EL (cell line): ENCODE measurements around the gene CNKSR1.
A peak's percentile ranks its signal among the peaks of the same experiment; 100 is the strongest.
"Not testable (repeated sequence)": the region's sequence is repeated elsewhere in the genome, so short reads cannot be mapped to it uniquely, and the experiment has no call there.

Source experiments
- DNase-seq: peaks from one replicate; pipeline ENCODE4 v3.0.0-alpha.2; 2016

CNKSR1 gene

GRCh38 chr1:26188477-26188876 is 11.2 kb downstream of the CNKSR1 start:
- DNase-seq, result no peak

GRCh38 chr1:26189331-26189730 is 12.0 kb downstream of the CNKSR1 start:
- no peak for DNase-seq

- no peak for DNase-seq
Observed at GRCh38 chr1:26189751-26190275, 12.5 kb downstream of the CNKSR1 start.

GRCh38 chr1:26190373-26190987 is 13.2 kb downstream of the CNKSR1 start, which contains the start of gene CATSPER4:
Gene CATSPER4, plus strand, starts transcription at chr1:26190602. Its CDS starts 26 bp downstream, at chr1:26190628.
- DNase-seq, result peak; percentile 49

GRCh38 chr1:26191739-26192138 is 14.4 kb downstream of the CNKSR1 start:
- no peak for DNase-seq

GRCh38 chr1:26195805-26196204 is 18.5 kb downstream of the CNKSR1 start:
- DNase-seq, result no peak

- DNase-seq, result no peak
Observed at GRCh38 chr1:26197301-26197700, 20.0 kb downstream of the CNKSR1 start.

GRCh38 chr1:26197813-26198212 is 20.5 kb downstream of the CNKSR1 start:
- DNase-seq, result no peak

GRCh38 chr1:26200413-26200812 is 23.1 kb downstream of the CNKSR1 start:
- DNase-seq, result no peak

GRCh38 chr1:26203642-26204318 is 26.5 kb downstream of the CNKSR1 start:
- no peak for DNase-seq

- DNase-seq, result no peak
Observed at GRCh38 chr1:26210147-26210870, 33.0 kb downstream of the CNKSR1 start.

- no peak for DNase-seq
Observed at GRCh38 chr1:26212726-26213125, 35.4 kb downstream of the CNKSR1 start.

- no peak for DNase-seq
Observed at GRCh38 chr1:26213335-26213905, 36.1 kb downstream of the CNKSR1 start.

- no peak for DNase-seq
Observed at GRCh38 chr1:26215246-26215645, 38.0 kb downstream of the CNKSR1 start.

- DNase-seq, result no peak
Observed at GRCh38 chr1:26218906-26219494, 41.7 kb downstream of the CNKSR1 start.

- no peak for DNase-seq
Observed at GRCh38 chr1:26220199-26220912, 43.1 kb downstream of the CNKSR1 start.

- DNase-seq, result no peak
Observed at GRCh38 chr1:26221094-26221493, 43.8 kb downstream of the CNKSR1 start.

- DNase-seq, result no peak
Observed at GRCh38 chr1:26224606-26225005, 47.3 kb downstream of the CNKSR1 start.

- peak; percentile 49 for DNase-seq
Observed at GRCh38 chr1:26225033-26225831, 47.9 kb downstream of the CNKSR1 start.

- not testable (repeated sequence) for DNase-seq
Observed at GRCh38 chr1:26230682-26231081, 53.4 kb downstream of the CNKSR1 start.

GRCh38 chr1:26233903-26234643 is 56.8 kb downstream of the CNKSR1 start, which contains the start of gene CEP85:
Gene CEP85, plus strand, starts transcription at chr1:26234200. Its CDS starts 5,584 bp downstream, at chr1:26239784.
- peak; percentile 97 for DNase-seq
